ENCODE results near the gene RANBP17.

- TF ChIP-seq, protein P1, sequence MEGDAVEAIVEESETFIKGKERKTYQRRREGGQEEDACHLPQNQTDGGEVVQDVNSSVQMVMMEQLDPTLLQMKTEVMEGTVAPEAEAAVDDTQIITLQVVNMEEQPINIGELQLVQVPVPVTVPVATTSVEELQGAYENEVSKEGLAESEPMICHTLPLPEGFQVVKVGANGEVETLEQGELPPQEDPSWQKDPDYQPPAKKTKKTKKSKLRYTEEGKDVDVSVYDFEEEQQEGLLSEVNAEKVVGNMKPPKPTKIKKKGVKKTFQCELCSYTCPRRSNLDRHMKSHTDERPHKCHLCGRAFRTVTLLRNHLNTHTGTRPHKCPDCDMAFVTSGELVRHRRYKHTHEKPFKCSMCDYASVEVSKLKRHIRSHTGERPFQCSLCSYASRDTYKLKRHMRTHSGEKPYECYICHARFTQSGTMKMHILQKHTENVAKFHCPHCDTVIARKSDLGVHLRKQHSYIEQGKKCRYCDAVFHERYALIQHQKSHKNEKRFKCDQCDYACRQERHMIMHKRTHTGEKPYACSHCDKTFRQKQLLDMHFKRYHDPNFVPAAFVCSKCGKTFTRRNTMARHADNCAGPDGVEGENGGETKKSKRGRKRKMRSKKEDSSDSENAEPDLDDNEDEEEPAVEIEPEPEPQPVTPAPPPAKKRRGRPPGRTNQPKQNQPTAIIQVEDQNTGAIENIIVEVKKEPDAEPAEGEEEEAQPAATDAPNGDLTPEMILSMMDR (conservative IDR thresholded peaks at IDR 0.05; ENCODE audit: low read depth, low read length): no peak
- no peak for TF ChIP-seq EZH2 (IDR thresholded peaks at IDR 0.05; ENCODE audit: borderline replicate concordance, low read depth, low read length, poor library complexity, severe bottlenecking)
These were observed 399.5 kb downstream of the RANBP17 start for GRCh38 chr5:171261361-171261760.

All from A673 (cell line).